Adrenal gland (tissue), 12 donors: ENCODE data around the gene TMSB4X. TPM values are rescaled to one million over a fixed set of nuclear protein-coding genes. Genes with fewer than 3 reads are reported as not detected.

Experiments
- DNase-seq, 7 donors: peaks; one replicate each; pipeline ENCODE4 v3.0.0-alpha.2; 2019 to 2020
- H3K27ac ChIP-seq, 5 donors: fragments of 200-600 bp; sonication (generic) in 4 of 5; 1 replicate in 3 of 5; 2 replicates in 2 of 5; pipeline versions ENCODE4 v1.5.1 to v1.8.0; 2016 to 2020; ENCODE audit warnings: mild to moderate bottlenecking in 1 of 5
- H3K27me3 ChIP-seq: fragments of 200-600 bp; 2 replicates; pipeline ENCODE4 v1.8.0; 2021
- H3K36me3 ChIP-seq, 2 donors: fragments of 200-600 bp; replicated peaks in 1 of 2; 1 replicate in 1 of 2; 2 replicates in 1 of 2; pipeline versions ENCODE4 v1.5.1 to v1.8.0; 2018 to 2022
- H3K4me1 ChIP-seq, 2 donors: fragments of 200-600 bp; replicated peaks in 1 of 2; 1 replicate in 1 of 2; 2 replicates in 1 of 2; pipeline versions ENCODE4 v1.5.1 to v1.8.0; 2018 to 2021
- H3K4me3 ChIP-seq, 4 donors: fragments of 200-600 bp; sonication (generic) in 3 of 4; one replicate each; pipeline ENCODE4 v1.5.1; 2016 to 2018
- H3K9me3 ChIP-seq, 3 donors: fragments of 200-600 bp; sonication (generic) in 1 of 3; replicated peaks in 1 of 3; 1 replicate in 2 of 3; 2 replicates in 1 of 3; pipeline versions ENCODE4 v1.5.1 to v1.8.0; 2016 to 2021
- CTCF ChIP-seq, 6 experiments: fragments of 450-650 bp in 4 of 6; fragments of 200-600 bp in 2 of 6; sonication (generic) in 1 of 6; IDR thresholded peaks; 1 replicate in 5 of 6; 2 replicates in 1 of 6; pipeline versions ENCODE4 v1.5.1 to v1.8.0; 2016 to 2021; ENCODE audit warnings: antibody characterized with exemption in 6 of 6, mild to moderate bottlenecking in 2 of 6, moderate library complexity in 1 of 6
- POLR2A ChIP-seq, 2 donors: fragments of 450-650 bp; IDR thresholded peaks; one replicate each; pipeline ENCODE4 v1.6.1; 2017; ENCODE audit warnings: antibody characterized with exemption in 2 of 2, mild to moderate bottlenecking in 2 of 2, moderate library complexity in 1 of 2
- WGBS, 4 donors: extraction: QIAGEN DNeasy Blood & Tissue Kit in 2 of 4; methylation state at CpG; one replicate each; pipeline versions ENCODE4 v1.1.5 to v1.1.7; 2013 to 2017; 5-methylcytosine and 5-hydroxymethylcytosine counted together
- intact Hi-C, 2 donors: fragments of 100-400 bp; cut with DNase I; formaldehyde crosslinking; loops; one replicate each; pipeline versions ENCODE4 v1.14.1 to v1.15.0; 2022 to 2023
- polyA plus RNA-seq, 3 donors: library from polyadenylated mRNA; stranded (reverse); fragments of 200-250 nt in 2 of 3; fragments of 350-450 nt in 1 of 3; fragmentation: Illumina TruSeq in 1 of 3; extraction: RNeasy Lipid Tissue Mini Kit (QIAGEN cat#74804) in 1 of 3; gene quantifications; one replicate each; pipeline ENCODE4 v1.2.3, GENCODE V29; 2013 to 2014
- total RNA-seq, 9 donors: library from RNA; depleted of rRNA in 4 of 9; stranded (reverse); fragments of >200 nt in 4 of 9; fragments of 120-200 nt in 1 of 9; fragmentation: NEBNext Ultra II Directional in 1 of 9; extraction: Animal tissue kit (Norgen Biotek cat#: 25700) in 1 of 9; gene quantifications; one replicate each; pipeline versions ENCODE4 v1.1.0 to v1.2.4, GENCODE V29; 2013 to 2023
- donor health status: healthy with polysubstance abuse.
- donor health status: Bipolar disorder and iron deficiency.
- donor health status: DM: yes; HTN: yes; CAD: no.
- donor health status: DM: no; HTN: no; CAD: no.
- donor health status: DM: no; HTN: no; CAD: no.
- donor health status: DM: yes; HTN: yes; CAD: no.

The TMSB4X gene
- total and polyA plus RNA-seq, 12 donors, result 1,180 to 9,144 (median 3,958) TPM

GRCh38 chrX:13000301-13000811 is 25.4 kb downstream of the TMSB4X start:
- WGBS, 4 donors, result 43 to 63% (median 47%) methylated on average over 8 of the region's 8 CpGs
- H3K9me3 ChIP-seq, result no peaks in the 10 kb centered on the region
- DNase-seq, result peak in 2 of 7 donors; percentile 23 to 35
- H3K36me3 ChIP-seq, result no peaks in the 10 kb centered on the region
- no peak for TF ChIP-seq CTCF (IDR thresholded peaks at IDR 0.05)
- TF ChIP-seq POLR2A (IDR thresholded peaks at IDR 0.05), result no peak
- peaks cover 5 to 12% of the 10 kb centered on the region in 2 donors for H3K4me1 ChIP-seq
- H3K4me3 ChIP-seq, result no peak overlapping the region
- intact Hi-C loops, result no loop called here
- no peaks in the 10 kb centered on the region for H3K27me3 ChIP-seq
- peak overlapping the region in 2 of 5 donors; percentile 19 to 80 for H3K27ac ChIP-seq

- peaks cover 5 to 12% of the 10 kb centered on the region in 2 donors for H3K4me1 ChIP-seq
- intact Hi-C loops, result no loop called here
- no peaks in the 10 kb centered on the region for H3K36me3 ChIP-seq
- no peak overlapping the region for H3K4me3 ChIP-seq
- H3K9me3 ChIP-seq, result no peaks in the 10 kb centered on the region
- TF ChIP-seq POLR2A (IDR thresholded peaks at IDR 0.05) (no peak), CTCF (IDR thresholded peaks at IDR 0.05) (no peak)
- 88 to 96% (median 90%) methylated on average over 5 of the region's 5 CpGs for WGBS, 4 donors
- no peaks in the 10 kb centered on the region for H3K27me3 ChIP-seq
- no peak for DNase-seq
- H3K27ac ChIP-seq, result no peak overlapping the region
These were observed 26.2 kb downstream of the TMSB4X start for GRCh38 chrX:13001097-13001496.

- Histone ChIP-seq H3K27ac (no peak overlapping the region), H3K4me1 (peaks cover 5 to 12% of the 10 kb centered on the region in 2 donors), H3K4me3 (no peak overlapping the region), H3K27me3 (no peaks in the 10 kb centered on the region), H3K36me3 (no peaks in the 10 kb centered on the region), H3K9me3 (no peaks in the 10 kb centered on the region)
- TF ChIP-seq POLR2A (IDR thresholded peaks at IDR 0.05), result no peak
- TF ChIP-seq CTCF (IDR thresholded peaks at IDR 0.05), result no peak
- DNase-seq, result no peak
- 70 to 88% (median 81%) methylated on average over 4 of the region's 4 CpGs for WGBS, 4 donors
- intact Hi-C loops, result no loop called here
These were observed 27.2 kb downstream of the TMSB4X start for GRCh38 chrX:13001961-13002671.

GRCh38 chrX:13005661-13006473 is 31.0 kb downstream of the TMSB4X start:
- Histone ChIP-seq H3K4me1 (peaks cover 0 to 10% of the 10 kb centered on the region in 2 donors), H3K9me3 (no peaks in the 10 kb centered on the region), H3K4me3 (no peak overlapping the region), H3K36me3 (no peaks in the 10 kb centered on the region), H3K27ac (peak overlapping the region in 2 of 5 donors; percentile 6 to 20), H3K27me3 (no peaks in the 10 kb centered on the region)
- TF ChIP-seq POLR2A (IDR thresholded peaks at IDR 0.05), result no peak
- TF ChIP-seq CTCF (IDR thresholded peaks at IDR 0.05), result no peak
- peak in 1 of 7 donors; percentile 51 for DNase-seq
- intact Hi-C loops, result no loop called here
- 27 to 64% (median 57%) methylated on average over 9 of the region's 9 CpGs for WGBS, 4 donors
